GM12878 (cell line): ENCODE results near the gene HS6ST3. TPM values are rescaled to one million over a fixed set of nuclear protein-coding genes. Genes with fewer than 3 reads are reported as not detected.
A peak's percentile ranks its signal among the peaks of the same experiment; 100 is the strongest.

Experiments
- BHLHE40 ChIP-seq, 2 experiments: fragments of 450-650 bp in 1 of 2; IDR thresholded peaks; 2 replicates each; pipeline ENCODE4 v1.6.1; 2011 to 2017; ENCODE audit warnings: low read depth in 2 of 2, borderline replicate concordance in 1 of 2, improper control_type of control experiment in 1 of 2, low read length in 1 of 2, mild to moderate bottlenecking in 1 of 2
- CBX5 ChIP-seq: sonication (generic); IDR thresholded peaks from 2 replicates; pipeline ENCODE4 v1.6.1; 2016; ENCODE audit warnings: low read depth, moderate library complexity, mild to moderate bottlenecking, inconsistent platforms
- CHD1 ChIP-seq: IDR thresholded peaks from 2 replicates; pipeline ENCODE4 v1.6.1; 2012; ENCODE audit warnings: low read depth, low read length, improper control_type of control experiment
- EED ChIP-seq: sonication (generic); IDR thresholded peaks from 2 replicates; pipeline ENCODE4 v1.6.1; 2016; ENCODE audit warnings: antibody characterized with exemption, low read depth
- HCFC1 ChIP-seq: fragments of 150-350 bp; IDR thresholded peaks from 2 replicates; pipeline ENCODE4 v1.6.1; 2014; ENCODE audit warnings: low read length
- HDGF ChIP-seq: fragments of 450-650 bp; IDR thresholded peaks from 2 replicates; pipeline ENCODE4 v1.6.1; 2016; ENCODE audit warnings: antibody characterized with exemption
- IKZF2 ChIP-seq, 2 experiments: fragments of 450-650 bp; IDR thresholded peaks; 2 replicates each; pipeline ENCODE4 v1.6.1; 2017; ENCODE audit warnings: mild to moderate bottlenecking in 2 of 2, moderate library complexity in 2 of 2
- KLF5 ChIP-seq: fragments of 450-650 bp; IDR thresholded peaks from 2 replicates; pipeline ENCODE4 v1.6.1; 2014; ENCODE audit warnings: mild to moderate bottlenecking; ENCODE audit not compliant: partially characterized antibody
- MAX ChIP-seq: IDR thresholded peaks from 2 replicates; pipeline ENCODE4 v1.6.1; 2012; ENCODE audit warnings: low read depth, low read length, improper control_type of control experiment
- NBN ChIP-seq: fragments of 450-650 bp; IDR thresholded peaks from 2 replicates; pipeline ENCODE4 v1.6.1; 2016
- NFIC ChIP-seq: IDR thresholded peaks from 2 replicates; pipeline ENCODE4 v1.6.1; 2012; ENCODE audit warnings: low read depth, mild to moderate bottlenecking, inconsistent platforms, low read length, moderate library complexity
- NFXL1 ChIP-seq: fragments of 450-650 bp; IDR thresholded peaks from 2 replicates; pipeline ENCODE4 v1.6.1; 2017; ENCODE audit warnings: antibody characterized with exemption, mild to moderate bottlenecking, borderline replicate concordance
- PAX5 ChIP-seq: IDR thresholded peaks from 2 replicates; pipeline ENCODE4 v1.6.1; 2011; ENCODE audit warnings: low read depth, low read length, borderline replicate concordance
- RAD21 ChIP-seq: IDR thresholded peaks from 2 replicates; pipeline ENCODE4 v1.6.1; 2011; ENCODE audit warnings: mild to moderate bottlenecking, low read depth, low read length, moderate library complexity; ENCODE audit not compliant: insufficient read depth
- STAT1 ChIP-seq: fragments of 450-650 bp; conservative IDR thresholded peaks from 2 replicates; pipeline ENCODE4 v1.6.1; 2014; ENCODE audit warnings: antibody characterized with exemption, mild to moderate bottlenecking
- STAT3 ChIP-seq: IDR thresholded peaks from 2 replicates; pipeline ENCODE4 v1.6.1; 2011; ENCODE audit warnings: low read depth, low read length, improper control_type of control experiment
- ZNF687 ChIP-seq: fragments of 450-650 bp; IDR thresholded peaks from 2 replicates; pipeline ENCODE4 v1.6.1; 2017; ENCODE audit warnings: mild to moderate bottlenecking, moderate library complexity
- polyA plus RNA-seq, 11 experiments: library from polyadenylated mRNA; depleted of rRNA in 4 of 11; unstranded in 6 of 11; stranded (reverse) in 5 of 11; fragments of >200 nt; fragmentation: Nextera tagmentation in 4 of 11; fragmentation: Illumina TruSeq in 1 of 11; extraction: Ambion mirVana in 4 of 11; extraction: Trizol in 1 of 11; gene quantifications; 1 replicate in 1 of 11; 2 replicates in 10 of 11; pipeline versions ENCODE4 v1.2.1 to v1.2.3, GENCODE V29; 2011 to 2016; ENCODE audit warnings: inconsistent platforms in 2 of 11, missing spikeins in 2 of 11, low read depth in 1 of 11
- total RNA-seq, 4 experiments: library from RNA; depleted of rRNA in 3 of 4; stranded (reverse); fragments of >200 nt in 3 of 4; fragmentation: Illumina TruSeq in 1 of 4; extraction: Trizol in 1 of 4; gene quantifications; 2 replicates each; pipeline versions ENCODE4 v1.2.1 to v1.2.3, GENCODE V29; 2013 to 2021
- TF ChIP-seq, protein P1 (sequence below), 3 experiments: IDR thresholded peaks in 2 of 3; conservative IDR thresholded peaks in 1 of 3; 2 replicates each; pipeline ENCODE4 v1.5.1; 2011; ENCODE audit warnings: low read depth in 3 of 3, low read length in 3 of 3, mild to moderate bottlenecking in 3 of 3, control low read depth in 2 of 3, moderate library complexity in 2 of 3, inconsistent platforms in 1 of 3, mixed read lengths in 1 of 3; ENCODE audit not compliant: control insufficient read depth in 2 of 3, insufficient read depth in 1 of 3; ENCODE audit errors: extremely low read depth in 1 of 3
- TF ChIP-seq, protein P2 (sequence below): fragments of 450-650 bp; IDR thresholded peaks from 2 replicates; pipeline ENCODE4 v1.6.1; 2016; ENCODE audit warnings: mild to moderate bottlenecking, moderate library complexity, borderline replicate concordance
- TF ChIP-seq, protein P3 (sequence below): IDR thresholded peaks from 2 replicates; pipeline ENCODE4 v1.6.1; 2011; ENCODE audit warnings: low read depth, mild to moderate bottlenecking, low read length, moderate library complexity, borderline replicate concordance; ENCODE audit errors: extremely low read depth

HS6ST3 gene
- total and polyA plus RNA-seq, 10 of the 15 experiments (the other 5 are each of a cell fraction or from before 2014, with no cell fraction given): under 0.01 to 2.9 TPM; not detected in 8

DNA sequence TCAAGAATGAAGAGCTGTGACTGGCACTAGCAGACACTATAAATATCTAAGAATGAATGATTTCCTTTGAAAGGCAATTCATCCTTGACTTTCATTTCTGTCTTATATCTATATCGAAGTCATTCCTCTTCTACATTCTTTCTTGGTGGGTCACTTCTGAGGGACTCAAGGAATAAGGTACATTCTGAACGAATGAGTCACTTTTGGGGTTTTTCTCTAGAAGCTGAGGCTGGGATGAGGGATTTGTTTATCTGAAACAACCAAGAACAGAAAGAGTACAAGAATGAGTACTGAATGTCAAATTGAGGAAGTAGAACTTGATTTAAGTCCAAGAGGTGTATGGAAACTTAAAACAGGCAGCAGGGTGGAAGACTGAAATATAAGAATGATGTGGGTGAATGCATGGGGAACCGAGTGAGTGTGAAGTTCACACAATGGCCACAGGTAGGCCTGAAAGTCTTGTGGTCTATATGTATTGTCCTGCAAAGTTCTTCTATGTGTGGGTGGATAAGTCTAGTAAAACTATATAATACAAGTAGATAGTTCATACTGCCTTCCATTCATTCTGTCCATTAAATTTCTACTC, 560.5 kb downstream of the HS6ST3 start (continued):
- TF ChIP-seq, protein P1, sequence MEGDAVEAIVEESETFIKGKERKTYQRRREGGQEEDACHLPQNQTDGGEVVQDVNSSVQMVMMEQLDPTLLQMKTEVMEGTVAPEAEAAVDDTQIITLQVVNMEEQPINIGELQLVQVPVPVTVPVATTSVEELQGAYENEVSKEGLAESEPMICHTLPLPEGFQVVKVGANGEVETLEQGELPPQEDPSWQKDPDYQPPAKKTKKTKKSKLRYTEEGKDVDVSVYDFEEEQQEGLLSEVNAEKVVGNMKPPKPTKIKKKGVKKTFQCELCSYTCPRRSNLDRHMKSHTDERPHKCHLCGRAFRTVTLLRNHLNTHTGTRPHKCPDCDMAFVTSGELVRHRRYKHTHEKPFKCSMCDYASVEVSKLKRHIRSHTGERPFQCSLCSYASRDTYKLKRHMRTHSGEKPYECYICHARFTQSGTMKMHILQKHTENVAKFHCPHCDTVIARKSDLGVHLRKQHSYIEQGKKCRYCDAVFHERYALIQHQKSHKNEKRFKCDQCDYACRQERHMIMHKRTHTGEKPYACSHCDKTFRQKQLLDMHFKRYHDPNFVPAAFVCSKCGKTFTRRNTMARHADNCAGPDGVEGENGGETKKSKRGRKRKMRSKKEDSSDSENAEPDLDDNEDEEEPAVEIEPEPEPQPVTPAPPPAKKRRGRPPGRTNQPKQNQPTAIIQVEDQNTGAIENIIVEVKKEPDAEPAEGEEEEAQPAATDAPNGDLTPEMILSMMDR (IDR thresholded peaks at IDR 0.05 in 2 of 3, conservative IDR thresholded peaks at IDR 0.05 in 1 of 3; ENCODE audit: control insufficient read depth in 2 of 3, extremely low read depth in 1 of 3, insufficient read depth in 1 of 3, low read depth in 3 of 3, low read length in 3 of 3): 0 out of 6 replicates have a peak, but pooled peaks of 1 of the 3 experiments have one; percentile 5
- TF ChIP-seq, protein P2, sequence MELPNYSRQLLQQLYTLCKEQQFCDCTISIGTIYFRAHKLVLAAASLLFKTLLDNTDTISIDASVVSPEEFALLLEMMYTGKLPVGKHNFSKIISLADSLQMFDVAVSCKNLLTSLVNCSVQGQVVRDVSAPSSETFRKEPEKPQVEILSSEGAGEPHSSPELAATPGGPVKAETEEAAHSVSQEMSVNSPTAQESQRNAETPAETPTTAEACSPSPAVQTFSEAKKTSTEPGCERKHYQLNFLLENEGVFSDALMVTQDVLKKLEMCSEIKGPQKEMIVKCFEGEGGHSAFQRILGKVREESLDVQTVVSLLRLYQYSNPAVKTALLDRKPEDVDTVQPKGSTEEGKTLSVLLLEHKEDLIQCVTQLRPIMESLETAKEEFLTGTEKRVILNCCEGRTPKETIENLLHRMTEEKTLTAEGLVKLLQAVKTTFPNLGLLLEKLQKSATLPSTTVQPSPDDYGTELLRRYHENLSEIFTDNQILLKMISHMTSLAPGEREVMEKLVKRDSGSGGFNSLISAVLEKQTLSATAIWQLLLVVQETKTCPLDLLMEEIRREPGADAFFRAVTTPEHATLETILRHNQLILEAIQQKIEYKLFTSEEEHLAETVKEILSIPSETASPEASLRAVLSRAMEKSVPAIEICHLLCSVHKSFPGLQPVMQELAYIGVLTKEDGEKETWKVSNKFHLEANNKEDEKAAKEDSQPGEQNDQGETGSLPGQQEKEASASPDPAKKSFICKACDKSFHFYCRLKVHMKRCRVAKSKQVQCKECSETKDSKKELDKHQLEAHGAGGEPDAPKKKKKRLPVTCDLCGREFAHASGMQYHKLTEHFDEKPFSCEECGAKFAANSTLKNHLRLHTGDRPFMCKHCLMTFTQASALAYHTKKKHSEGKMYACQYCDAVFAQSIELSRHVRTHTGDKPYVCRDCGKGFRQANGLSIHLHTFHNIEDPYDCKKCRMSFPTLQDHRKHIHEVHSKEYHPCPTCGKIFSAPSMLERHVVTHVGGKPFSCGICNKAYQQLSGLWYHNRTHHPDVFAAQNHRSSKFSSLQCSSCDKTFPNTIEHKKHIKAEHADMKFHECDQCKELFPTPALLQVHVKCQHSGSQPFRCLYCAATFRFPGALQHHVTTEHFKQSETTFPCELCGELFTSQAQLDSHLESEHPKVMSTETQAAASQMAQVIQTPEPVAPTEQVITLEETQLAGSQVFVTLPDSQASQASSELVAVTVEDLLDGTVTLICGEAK: no peak
- TF ChIP-seq KLF5: no peak
- TF ChIP-seq HDGF: no peak
- no peak for TF ChIP-seq HCFC1
- TF ChIP-seq NBN: no peak
- peak; percentile 52 to 56; a peak in 3 of 4 replicates for TF ChIP-seq IKZF2 (IDR thresholded peaks at IDR 0.05)
- TF ChIP-seq MAX: no peak
- TF ChIP-seq PAX5: no peak
- TF ChIP-seq RAD21: no peak
- TF ChIP-seq STAT1: no peak
- TF ChIP-seq ZNF687: no peak
- no peak for TF ChIP-seq NFXL1
- no peak for TF ChIP-seq BHLHE40 (IDR thresholded peaks at IDR 0.05; ENCODE audit: borderline replicate concordance in 1 of 2, low read depth in 2 of 2, low read length in 1 of 2)
- TF ChIP-seq EED: no peak
- TF ChIP-seq, protein P3, sequence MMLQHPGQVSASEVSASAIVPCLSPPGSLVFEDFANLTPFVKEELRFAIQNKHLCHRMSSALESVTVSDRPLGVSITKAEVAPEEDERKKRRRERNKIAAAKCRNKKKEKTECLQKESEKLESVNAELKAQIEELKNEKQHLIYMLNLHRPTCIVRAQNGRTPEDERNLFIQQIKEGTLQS: no peak
- TF ChIP-seq CHD1: no peak
- TF ChIP-seq NFIC: no peak
- TF ChIP-seq CBX5: peak; percentile 34; the same call in 1 of the 2 replicates
- no peak for TF ChIP-seq STAT3
